WTC11 (cell line): ENCODE results near the gene ZNF76. TPM values are rescaled to one million over a fixed set of nuclear protein-coding genes. Genes with fewer than 3 reads are reported as not detected.
A peak's percentile ranks its signal among the peaks of the same experiment; 100 is the strongest.

ENCODE experiments used
- ATAC-seq: fragments of 200-7000 bp; cut with Tn5 transposase; 2 replicates; pipeline ENCODE4 v1.10.0; 2021; ENCODE audit warnings: mild to moderate bottlenecking, moderate library complexity
- CTCF ChIA-PET: fragments of 300-600 bp; sonication (Branson Sonifier 250); formaldehyde crosslinking; loops from one replicate; lab custom pipeline; 2021; ENCODE audit warnings: antibody characterized with exemption; lab: Charles Lee
- POLR2A ChIA-PET: fragments of 350-600 bp; sonication (Branson Sonifier 250); formaldehyde crosslinking; loops from one replicate; lab custom pipeline; 2021; ENCODE audit warnings: antibody characterized with exemption; lab: Charles Lee
- DNase-seq: peaks from one replicate; pipeline ENCODE4 v3.0.0; 2021; ENCODE audit warnings: low spot score
- H3K27ac Mint-ChIP-seq: 2 replicates; pipeline ENCODE4 v1.8.0; 2021; ENCODE audit warnings: mixed read lengths
- H3K27me3 Mint-ChIP-seq: 2 replicates; pipeline ENCODE4 v1.8.0; 2021; ENCODE audit warnings: low read depth, mild to moderate bottlenecking, moderate library complexity, mixed read lengths
- H3K36me3 Mint-ChIP-seq: 2 replicates; pipeline ENCODE4 v1.8.0; 2021; ENCODE audit warnings: mixed read lengths
- H3K4me1 Mint-ChIP-seq: 2 replicates; pipeline ENCODE4 v1.8.0; 2022; ENCODE audit warnings: mixed read lengths
- H3K4me3 Mint-ChIP-seq: 2 replicates; pipeline ENCODE4 v1.8.0; 2021; ENCODE audit warnings: mild to moderate bottlenecking, moderate library complexity, mixed read lengths
- H3K9me3 Mint-ChIP-seq: 2 replicates; pipeline ENCODE4 v1.8.0; 2021; ENCODE audit warnings: mixed read lengths
- AR ChIP-seq: fragments of 250-450 bp; sonication (Bioruptor Pico); IDR thresholded peaks from 2 replicates; pipeline ENCODE4 v1.9.0; 2021; ENCODE audit warnings: mild to moderate bottlenecking
- ERG ChIP-seq: fragments of 250-450 bp; sonication (Bioruptor Pico); IDR thresholded peaks from 2 replicates; pipeline ENCODE4 v1.8.0; 2021; ENCODE audit warnings: mild to moderate bottlenecking
- ETV6 ChIP-seq: sonication (generic); formaldehyde crosslinking; IDR thresholded peaks from 2 replicates; pipeline ENCODE4 v1.8.1; 2022; ENCODE audit warnings: mild to moderate bottlenecking, missing genetic modification reagents
- FOXP1 ChIP-seq: sonication (generic); formaldehyde crosslinking; IDR thresholded peaks from 2 replicates; pipeline ENCODE4 v1.8.0; 2022; ENCODE audit warnings: missing genetic modification reagents, mild to moderate bottlenecking, moderate library complexity, borderline replicate concordance
- GRHL2 ChIP-seq: fragments of 250-450 bp; sonication (Bioruptor Pico); IDR thresholded peaks from 2 replicates; pipeline ENCODE4 v1.8.0; 2022; ENCODE audit warnings: mild to moderate bottlenecking, moderate library complexity; ENCODE audit not compliant: insufficient replicate concordance, severe bottlenecking
- IRF2 ChIP-seq: sonication (generic); formaldehyde crosslinking; IDR thresholded peaks from 2 replicates; pipeline ENCODE4 v1.8.0; 2022; ENCODE audit warnings: low read depth, missing genetic modification reagents, borderline replicate concordance
- JAZF1 ChIP-seq: fragments of 250-450 bp; sonication (Bioruptor Pico); IDR thresholded peaks from 2 replicates; pipeline ENCODE4 v1.9.0; 2021; ENCODE audit warnings: moderate library complexity, mild to moderate bottlenecking, inconsistent platforms
- KAT7 ChIP-seq: sonication (generic); formaldehyde crosslinking; IDR thresholded peaks from 2 replicates; pipeline ENCODE4 v1.8.1; 2023; ENCODE audit warnings: missing genetic modification reagents, mild to moderate bottlenecking, borderline replicate concordance
- PREB ChIP-seq: sonication (generic); formaldehyde crosslinking; IDR thresholded peaks from 2 replicates; pipeline ENCODE4 v1.8.1; 2022; ENCODE audit warnings: mild to moderate bottlenecking, missing genetic modification reagents, moderate library complexity, borderline replicate concordance
- RELA ChIP-seq: sonication (generic); formaldehyde crosslinking; IDR thresholded peaks from 2 replicates; pipeline ENCODE4 v1.8.1; 2022; ENCODE audit warnings: missing genetic modification reagents, mild to moderate bottlenecking, borderline replicate concordance
- SMAD3 ChIP-seq: sonication (generic); formaldehyde crosslinking; IDR thresholded peaks from 2 replicates; pipeline ENCODE4 v1.8.0; 2022; ENCODE audit warnings: missing genetic modification reagents, mild to moderate bottlenecking, borderline replicate concordance
- SP1 ChIP-seq: sonication (generic); formaldehyde crosslinking; conservative IDR thresholded peaks from 2 replicates; pipeline ENCODE4 v1.8.1; 2022; ENCODE audit warnings: missing genetic modification reagents
- STAT6 ChIP-seq: sonication (generic); formaldehyde crosslinking; conservative IDR thresholded peaks from 2 replicates; pipeline ENCODE4 v1.8.1; 2023; ENCODE audit warnings: mild to moderate bottlenecking, low read depth, missing genetic modification reagents, moderate library complexity
- TEAD1 ChIP-seq: sonication (generic); formaldehyde crosslinking; IDR thresholded peaks from 2 replicates; pipeline ENCODE4 v1.8.0; 2022; ENCODE audit warnings: mild to moderate bottlenecking, missing genetic modification reagents
- TEAD4 ChIP-seq: sonication (generic); formaldehyde crosslinking; IDR thresholded peaks from 2 replicates; pipeline ENCODE4 v1.8.0; 2022; ENCODE audit warnings: mild to moderate bottlenecking, missing genetic modification reagents
- USF1 ChIP-seq: sonication (generic); formaldehyde crosslinking; IDR thresholded peaks from 2 replicates; pipeline ENCODE4 v1.8.0; 2022; ENCODE audit warnings: mild to moderate bottlenecking, missing genetic modification reagents
- ZBTB21 ChIP-seq: sonication (generic); formaldehyde crosslinking; IDR thresholded peaks from 2 replicates; pipeline ENCODE4 v1.8.1; 2023; ENCODE audit warnings: mild to moderate bottlenecking, missing genetic modification reagents, borderline replicate concordance
- ZNF138 ChIP-seq: sonication (generic); formaldehyde crosslinking; conservative IDR thresholded peaks from 2 replicates; pipeline ENCODE4 v1.8.1; 2022; ENCODE audit warnings: mild to moderate bottlenecking, moderate library complexity, missing genetic modification reagents
- ZNF263 ChIP-seq: sonication (generic); formaldehyde crosslinking; IDR thresholded peaks from 2 replicates; pipeline ENCODE4 v1.8.1; 2022; ENCODE audit warnings: low read depth, mild to moderate bottlenecking, moderate library complexity, missing genetic modification reagents
- ZNF317 ChIP-seq: sonication (generic); formaldehyde crosslinking; IDR thresholded peaks from 2 replicates; pipeline ENCODE4 v1.8.1; 2023; ENCODE audit warnings: low read depth, mild to moderate bottlenecking, moderate library complexity, missing genetic modification reagents, borderline replicate concordance
- ZNF396 ChIP-seq: fragments of 250-450 bp; sonication (Bioruptor Pico); IDR thresholded peaks from 2 replicates; pipeline ENCODE4 v1.8.0; 2021; ENCODE audit warnings: mild to moderate bottlenecking, moderate library complexity, borderline replicate concordance
- ZNF532 ChIP-seq: fragments of 250-450 bp; sonication (Bioruptor Pico); IDR thresholded peaks from 2 replicates; pipeline ENCODE4 v1.9.0; 2021; ENCODE audit warnings: mild to moderate bottlenecking, borderline replicate concordance
- total RNA-seq: library from RNA; stranded (reverse); gene quantifications from 3 replicates; pipeline ENCODE4 v1.2.3, GENCODE V29; 2021

ZNF76 gene
- total RNA-seq, 1 experiment from 2014 or later, result 25.8 TPM

GRCh38 chr6:35297601-35298481 is 38.3 kb downstream of the ZNF76 start, which contains the start of gene DEF6:
TSS of gene DEF6 (plus strand) at chr6:35297818. CDS start at chr6:35297857, 39 bp downstream.
- DNase-seq (peak; percentile 90), ATAC-seq (peak; percentile 94)
- ChIA-PET POLR2A (interaction anchor here (0.6 to 1.1 kb wide), 2 partner anchors 38 to 174 kb away, joined by 3 read pairs; partner anchors contain the start of gene ZNF76), CTCF (interaction anchor here (0.7 to 4.3 kb wide), 10 partner anchors 15 to 255 kb away, joined by 3 to 35 read pairs (median 11); partner anchors contain the start of genes FANCE and PPARD)
- Mint-ChIP-seq H3K4me1 (peaks cover 35% of the 10 kb centered on the region), H3K27me3 (0 out of 2 replicates have a peak, but pooled peaks cover 4% of the 10 kb centered on the region), H3K36me3 (peaks cover 8% of the 10 kb centered on the region), H3K9me3 (no peaks in the 10 kb centered on the region), H3K27ac (0 out of 2 replicates have a peak within 1 kb of the TSS, but pooled peaks have one; percentile 41), H3K4me3 (peak within 1 kb of the TSS; percentile 46)
- TF ChIP-seq AR (CRISPR knock-in tag) (no peak), ZNF317 (CRISPR knock-in tag) (no peak), FOXP1 (CRISPR knock-in tag) (peak; percentile 71; the same call in 1 of the 2 replicates), SMAD3 (CRISPR knock-in tag) (0 out of 2 replicates have a peak, but pooled peaks have one; percentile 52), IRF2 (no peak), ZNF263 (CRISPR knock-in tag) (no peak), USF1 (CRISPR knock-in tag) (no peak), TEAD4 (CRISPR knock-in tag) (no peak), ZNF532 (CRISPR knock-in tag) (0 out of 2 replicates have a peak, but pooled peaks have one; percentile 45), STAT6 (CRISPR knock-in tag) (no peak), GRHL2 (CRISPR knock-in tag) (no peak), ETV6 (peak; percentile 80), TEAD1 (peak; percentile 36; the same call in 1 of the 2 replicates), JAZF1 (CRISPR knock-in tag) (no peak), ZNF396 (CRISPR knock-in tag) (no peak), SP1 (CRISPR knock-in tag) (peak; percentile 77), ZNF138 (CRISPR knock-in tag) (no peak), ZBTB21 (no peak), RELA (0 out of 2 replicates have a peak, but pooled peaks have one; percentile 35), PREB (CRISPR knock-in tag) (no peak), ERG (no peak), KAT7 (CRISPR knock-in tag) (0 out of 2 replicates have a peak, but pooled peaks have one; percentile 64)
